Measurements from ENCODE around the gene ZFHX3. TPM values are rescaled to one million over a fixed set of nuclear protein-coding genes. Genes with fewer than 3 reads are reported as not detected.
A peak's percentile ranks its signal among the peaks of the same experiment; 100 is the strongest.

The ZFHX3 gene
- total RNA-seq, 1 donor from 2014 or later = 3.6 TPM

- DNase-seq (ENCODE audit: low read depth) = no peak
These were observed 240.7 kb downstream of the ZFHX3 start for GRCh38 chr16:72807245-72807644.

DNA sequence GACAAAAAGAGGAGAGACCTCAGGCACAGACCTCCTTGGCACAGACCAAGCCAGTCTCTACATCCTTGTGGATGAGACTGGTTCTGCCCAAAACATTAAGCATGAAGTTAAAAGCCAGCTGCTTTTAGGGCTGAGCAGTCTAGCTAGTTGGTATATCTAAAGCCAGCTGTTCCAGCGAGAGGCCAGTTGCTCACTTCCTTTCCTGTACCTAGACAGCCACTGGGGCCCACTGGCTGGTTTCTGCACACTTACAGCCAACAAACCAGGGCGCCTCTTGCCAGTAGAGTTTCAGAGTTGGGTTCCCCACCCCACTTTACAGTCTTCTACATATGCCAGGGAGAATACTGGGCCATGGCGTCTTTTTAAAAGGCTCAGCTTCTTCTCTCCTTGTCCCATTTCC is 242.4 kb downstream of the ZFHX3 start:
- no peak for DNase-seq (ENCODE audit: low read depth)

DNA sequence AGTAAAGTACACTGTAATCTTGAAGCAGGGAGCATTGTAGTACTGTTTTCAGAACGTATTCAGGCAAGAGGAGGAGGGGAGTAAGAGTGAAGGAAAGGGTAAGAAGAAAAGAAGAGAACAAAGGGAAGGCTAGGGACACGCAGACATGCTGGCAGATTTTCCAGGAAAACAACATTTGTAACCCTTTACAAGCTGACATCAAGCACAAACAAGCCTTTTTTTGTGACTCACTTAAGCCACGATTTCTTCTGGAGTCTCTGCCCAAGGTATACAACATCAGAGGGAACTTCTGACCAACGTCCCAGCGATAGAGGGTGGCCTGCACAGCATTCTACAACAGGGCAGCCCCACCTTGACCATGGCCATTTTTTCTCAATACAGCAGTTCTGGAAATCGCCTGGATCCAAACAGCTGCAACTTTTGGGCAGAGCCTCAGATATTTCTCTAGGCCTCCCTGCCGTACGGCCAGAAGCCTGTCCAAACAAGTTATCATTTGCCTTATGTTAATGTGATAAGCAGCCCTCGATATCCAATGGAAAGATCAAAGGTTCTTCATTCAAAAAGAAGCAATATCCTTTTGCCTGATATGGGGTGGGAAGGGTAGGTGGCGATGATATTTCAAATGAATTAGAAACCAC is 247.3 kb downstream of the ZFHX3 start:
- no peak for DNase-seq (ENCODE audit: low read depth)

DNA sequence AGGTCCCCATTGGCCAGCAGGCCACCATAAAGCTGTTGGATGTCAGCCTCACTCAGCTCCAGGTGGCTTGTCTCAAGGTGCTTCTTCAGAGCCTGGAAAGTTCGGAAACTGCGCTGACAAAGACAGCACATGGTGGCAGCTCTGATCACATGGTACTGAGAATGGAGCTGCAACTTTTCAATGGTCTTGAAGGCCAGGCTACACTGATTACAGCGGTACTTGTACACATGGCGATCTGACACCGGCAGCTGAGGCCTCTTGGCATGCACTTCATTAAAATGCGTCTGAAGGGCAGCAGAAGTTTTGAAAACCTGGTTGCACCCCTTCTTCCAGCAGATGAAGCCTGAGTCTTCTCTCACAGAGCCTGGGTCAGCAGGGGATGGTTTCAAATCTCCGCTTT is 249.7 kb downstream of the ZFHX3 start:
- no peak for DNase-seq (ENCODE audit: low read depth)

DNA sequence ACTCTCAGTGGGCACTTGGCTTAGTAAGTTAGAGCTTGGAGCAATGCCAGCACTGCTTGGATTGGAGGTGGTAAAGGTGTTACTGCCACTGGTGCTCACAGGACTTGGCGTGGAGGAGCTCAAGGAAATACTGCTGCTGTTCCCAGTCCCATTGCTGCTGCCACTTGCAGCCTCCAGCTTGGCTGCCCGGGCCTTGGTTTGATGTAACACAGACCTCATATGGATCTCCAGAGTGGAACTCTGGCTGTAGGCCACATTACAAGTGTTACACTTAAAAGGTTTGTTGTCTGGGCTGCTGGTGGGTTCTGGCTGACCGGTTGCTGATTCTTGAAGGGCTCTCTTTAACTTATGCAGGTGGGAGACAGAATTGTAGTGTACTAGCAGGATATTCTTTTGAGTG is 250.3 kb downstream of the ZFHX3 start:
- no peak for DNase-seq (ENCODE audit: low read depth)

- no peak for DNase-seq (ENCODE audit: low read depth)
These were observed 251.7 kb downstream of the ZFHX3 start for GRCh38 chr16:72796222-72796621.

GRCh38 chr16:72794986-72795385 is 252.9 kb downstream of the ZFHX3 start:
- no peak for DNase-seq (ENCODE audit: low read depth)

DNA sequence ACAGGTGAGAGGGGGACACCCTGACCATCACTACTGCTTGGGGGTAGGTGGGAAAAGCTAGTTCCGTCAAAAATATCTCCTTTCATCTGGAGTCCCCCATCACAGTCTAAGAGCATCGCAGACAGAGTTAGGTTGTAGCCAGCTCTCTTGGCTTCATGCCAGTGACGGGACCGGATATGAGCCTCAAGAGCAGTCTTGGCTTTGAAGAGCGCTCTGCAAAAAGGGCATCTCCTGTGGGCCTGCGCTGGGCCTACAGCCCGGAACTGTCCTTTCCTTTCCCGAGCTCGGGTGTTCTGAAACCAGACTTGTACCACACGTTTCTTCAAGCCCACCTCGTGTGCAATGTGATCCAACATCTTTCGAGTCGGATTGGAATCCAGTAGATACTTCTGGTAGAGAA is 253.6 kb downstream of the ZFHX3 start:
- DNase-seq (ENCODE audit: low read depth) = no peak

GRCh38 chr16:72793716-72794115 is 254.2 kb downstream of the ZFHX3 start:
- DNase-seq (ENCODE audit: low read depth) = no peak

- DNase-seq (ENCODE audit: low read depth) = no peak
These were observed 254.9 kb downstream of the ZFHX3 start for GRCh38 chr16:72793017-72793416.

DNA sequence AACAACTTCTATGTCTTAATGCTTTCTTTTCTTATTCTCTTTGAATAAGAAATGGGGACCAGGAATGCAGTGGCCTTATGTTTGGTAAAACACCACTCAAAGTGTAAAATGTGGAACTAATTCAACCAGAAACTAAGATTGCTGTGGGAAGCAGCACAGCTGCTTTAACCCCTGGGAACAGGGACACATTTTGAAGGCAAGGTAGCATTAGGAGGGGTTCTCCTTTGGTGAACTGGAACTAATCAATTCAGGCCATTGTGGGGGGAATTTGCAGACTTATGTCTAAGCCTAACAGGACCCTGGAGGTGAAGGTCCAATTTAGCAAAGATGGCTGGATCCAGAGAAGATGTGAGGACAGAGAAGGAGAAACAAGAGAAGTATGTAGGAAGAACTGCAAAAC is 256.1 kb downstream of the ZFHX3 start:
- DNase-seq (ENCODE audit: low read depth) = no peak

DNA sequence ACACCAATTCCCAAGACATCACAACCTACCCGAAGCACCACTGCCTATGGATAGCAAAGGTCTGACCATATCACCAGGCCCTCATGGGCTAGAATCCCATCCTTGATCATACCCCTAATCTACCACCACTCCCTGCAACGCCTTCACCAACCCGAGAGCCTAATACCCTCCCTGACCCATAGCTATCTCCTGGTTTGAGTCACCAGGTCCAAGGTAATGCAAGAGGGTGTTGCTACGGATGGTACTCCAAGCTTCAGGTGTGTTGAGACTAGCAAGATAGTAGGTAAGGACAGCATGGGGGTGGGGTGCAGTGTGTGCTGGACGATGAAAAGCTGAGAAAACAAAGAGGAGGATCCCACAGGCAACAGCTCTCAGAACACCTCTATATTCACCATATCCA is 258.0 kb downstream of the ZFHX3 start:
- no peak for DNase-seq (ENCODE audit: low read depth)

GRCh38 chr16:72789465-72789864 is 258.5 kb downstream of the ZFHX3 start:
- no peak for DNase-seq (ENCODE audit: low read depth)

GRCh38 chr16:72788269-72788809 is 259.6 kb downstream of the ZFHX3 start:
- no peak for DNase-seq (ENCODE audit: low read depth)

DNA sequence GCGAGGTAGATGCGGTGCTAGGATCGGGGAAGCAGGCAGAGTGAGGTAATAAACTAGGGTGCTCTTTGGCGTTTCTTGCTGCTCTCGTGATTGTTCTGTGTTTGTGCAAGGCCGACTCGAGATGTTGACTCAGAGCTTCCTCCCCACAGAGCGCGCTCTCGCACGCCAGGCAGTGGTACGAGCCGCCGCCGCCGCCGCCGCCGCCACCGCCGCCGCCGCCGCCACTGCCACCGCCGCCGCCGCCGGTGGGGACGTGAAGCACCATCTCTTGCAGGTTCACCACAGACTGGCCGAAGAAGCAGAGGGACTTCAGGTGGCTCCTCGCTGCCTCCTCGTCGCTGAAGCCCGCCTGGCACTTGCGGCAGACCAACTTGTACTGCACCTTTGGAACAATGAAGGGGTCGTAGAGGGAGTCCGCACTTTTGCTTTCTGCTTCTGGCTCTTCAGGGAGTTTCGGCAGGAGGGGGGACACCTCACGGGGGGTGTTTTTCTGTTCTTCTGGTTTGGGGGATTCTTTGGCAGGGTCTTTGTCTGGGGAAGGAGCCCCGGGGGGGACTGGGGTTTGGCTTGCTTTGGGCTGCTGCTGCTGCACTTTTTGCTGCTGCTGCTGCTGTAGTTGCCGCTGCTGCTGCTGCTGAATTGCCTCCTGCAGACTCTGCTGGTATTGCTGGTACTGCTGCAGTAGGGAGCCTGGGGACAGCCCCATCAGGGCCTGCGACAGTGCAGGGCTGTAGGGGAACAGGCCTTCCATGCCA is 260.2 kb downstream of the ZFHX3 start:
- DNase-seq (ENCODE audit: low read depth) = peak; percentile 63

DNA sequence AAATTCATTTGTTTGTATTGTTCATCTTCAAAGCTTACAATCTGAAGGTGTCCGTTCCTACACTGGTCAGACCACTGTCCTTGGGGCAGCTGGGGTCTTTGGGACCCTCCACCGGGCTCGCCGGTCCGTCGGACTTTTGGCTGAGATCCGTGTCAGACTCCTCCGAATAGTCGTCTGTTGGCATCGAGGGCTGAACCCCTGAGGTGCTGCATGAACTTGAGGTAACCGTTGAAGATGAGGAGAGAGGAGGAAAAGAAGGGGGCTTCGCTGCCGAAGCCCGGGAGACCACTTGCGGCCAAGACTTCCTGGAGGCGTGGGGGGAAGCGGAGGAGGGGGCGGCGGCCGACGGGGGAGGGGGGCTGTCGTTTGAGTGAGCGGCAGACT is 260.8 kb downstream of the ZFHX3 start:
- DNase-seq (ENCODE audit: low read depth) = no peak

DNA sequence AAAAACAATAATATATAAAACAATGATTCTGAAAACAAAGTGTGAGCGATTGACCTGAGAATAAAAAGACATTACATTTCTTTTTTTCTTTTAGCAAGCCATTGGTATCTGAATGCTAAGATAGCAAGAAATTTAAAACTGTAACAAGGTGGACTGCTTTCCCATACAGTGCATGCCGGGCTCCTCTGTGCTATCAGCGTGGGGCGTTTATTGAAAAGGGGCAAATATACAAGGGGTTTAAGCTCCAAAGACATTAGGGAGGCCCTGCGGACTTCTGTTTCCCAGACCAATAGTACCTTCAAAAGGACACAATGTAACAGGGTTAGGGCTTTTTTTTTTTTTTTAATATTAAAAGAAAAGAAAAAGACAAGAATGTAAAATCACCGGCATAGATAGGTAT is 261.3 kb downstream of the ZFHX3 start:
- DNase-seq (ENCODE audit: low read depth) = no peak

GRCh38 chr16:72785886-72786285 is 262.0 kb downstream of the ZFHX3 start:
- no peak for DNase-seq (ENCODE audit: low read depth)

GRCh38 chr16:72785171-72785570 is 262.8 kb downstream of the ZFHX3 start:
- DNase-seq (ENCODE audit: low read depth) = no peak

DNA sequence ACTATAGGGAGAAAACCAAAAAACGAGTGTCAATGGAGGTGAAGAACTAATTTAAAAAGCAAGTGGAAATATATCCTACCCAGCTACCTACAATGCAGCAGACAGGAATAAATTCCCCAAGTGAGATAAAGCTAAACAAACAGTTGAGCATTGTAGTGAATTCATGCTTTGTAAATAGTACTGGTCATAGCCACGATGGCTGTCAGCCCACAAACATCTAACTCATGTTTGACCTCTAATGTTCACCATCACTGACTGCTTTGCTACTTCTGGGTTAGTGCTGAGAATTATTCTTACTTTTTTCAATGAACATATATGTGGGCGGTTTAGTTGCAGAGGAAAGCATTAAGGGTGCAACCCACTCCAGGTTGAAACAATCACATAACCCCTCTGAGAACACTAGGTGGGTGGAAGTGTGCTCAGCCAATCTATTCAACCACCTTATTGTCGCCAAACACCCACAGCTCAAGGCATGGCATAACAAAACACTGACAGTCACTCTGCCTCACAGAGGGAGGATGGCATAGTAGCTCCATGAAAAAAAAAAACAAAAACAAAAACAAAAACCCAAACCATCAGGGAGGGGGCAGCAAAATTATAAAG is 264.1 kb downstream of the ZFHX3 start:
- peak; percentile 18 for DNase-seq (ENCODE audit: low read depth)

DNA sequence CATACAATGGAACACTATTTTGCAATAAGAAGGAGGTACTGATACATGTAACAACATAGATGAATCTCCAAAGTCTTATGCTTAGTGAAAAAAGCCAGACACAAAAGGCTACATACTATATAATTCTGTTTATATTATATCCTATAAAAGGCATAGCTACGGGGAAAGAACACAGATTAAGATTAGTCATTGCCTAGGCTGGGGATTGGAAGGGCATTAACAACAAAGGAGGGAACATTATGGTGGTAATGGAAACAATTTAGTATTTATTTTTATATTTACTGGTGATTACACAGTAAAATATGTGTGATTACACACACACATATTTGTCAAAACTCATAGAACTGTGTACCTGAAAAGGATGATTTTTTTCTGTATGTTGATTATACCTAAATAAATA is 278.1 kb downstream of the ZFHX3 start:
- DNase-seq (ENCODE audit: low read depth) = no peak

GRCh38 chr16:72768591-72768990 is 279.3 kb downstream of the ZFHX3 start:
- no peak for DNase-seq (ENCODE audit: low read depth)

All from myocyte (in vitro differentiated cells).